Measurements from ENCODE around the gene SEC14L1. TPM values are rescaled to one million over a fixed set of nuclear protein-coding genes. Genes with fewer than 3 reads are reported as not detected.
A peak's percentile ranks its signal among the peaks of the same experiment; 100 is the strongest.

SEC14L1 gene
- total RNA-seq, 1 donor from 2014 or later = 83.5 TPM

GRCh38 chr17:77184474-77184873 is 43.7 kb downstream of the SEC14L1 start:
- Histone ChIP-seq H3K36me3 (ENCODE audit: control insufficient read depth in 3 of 3, insufficient read depth in 3 of 3, low read length in 3 of 3) (no peaks in the 10 kb centered on the region), H3K9ac (ENCODE audit: low read depth in 1 of 3, low read length in 3 of 3) (no peak overlapping the region), H3K4me1 (ENCODE audit: control insufficient read depth in 3 of 3, insufficient read depth in 3 of 3, low read length in 3 of 3) (peaks cover 65 to 77% (median 65%) of the 10 kb centered on the region in 3 donors), H3K4me3 (ENCODE audit: low read length in 3 of 3) (no peak overlapping the region), H3K27ac (ENCODE audit: low read depth, low read length) (peak overlapping the region; percentile 1), H3K27me3 (ENCODE audit: control insufficient read depth in 3 of 3, insufficient read depth in 3 of 3, low read length in 3 of 3) (no peaks in the 10 kb centered on the region), H3K9me3 (ENCODE audit: control insufficient read depth in 3 of 3, low read length in 3 of 3) (no peaks in the 10 kb centered on the region)

- Histone ChIP-seq H3K36me3 (ENCODE audit: control insufficient read depth in 3 of 3, insufficient read depth in 3 of 3, low read length in 3 of 3) (no peaks in the 10 kb centered on the region), H3K9me3 (ENCODE audit: control insufficient read depth in 3 of 3, low read length in 3 of 3) (no peaks in the 10 kb centered on the region), H3K9ac (ENCODE audit: low read depth in 1 of 3, low read length in 3 of 3) (no peak overlapping the region), H3K27ac (ENCODE audit: low read depth, low read length) (peak overlapping the region; percentile 1), H3K27me3 (ENCODE audit: control insufficient read depth in 3 of 3, insufficient read depth in 3 of 3, low read length in 3 of 3) (no peaks in the 10 kb centered on the region), H3K4me3 (ENCODE audit: low read length in 3 of 3) (no peak overlapping the region), H3K4me1 (ENCODE audit: control insufficient read depth in 3 of 3, insufficient read depth in 3 of 3, low read length in 3 of 3) (peaks cover 65 to 77% (median 65%) of the 10 kb centered on the region in 3 donors)
These were observed 44.4 kb downstream of the SEC14L1 start for GRCh38 chr17:77185137-77185536.

DNA sequence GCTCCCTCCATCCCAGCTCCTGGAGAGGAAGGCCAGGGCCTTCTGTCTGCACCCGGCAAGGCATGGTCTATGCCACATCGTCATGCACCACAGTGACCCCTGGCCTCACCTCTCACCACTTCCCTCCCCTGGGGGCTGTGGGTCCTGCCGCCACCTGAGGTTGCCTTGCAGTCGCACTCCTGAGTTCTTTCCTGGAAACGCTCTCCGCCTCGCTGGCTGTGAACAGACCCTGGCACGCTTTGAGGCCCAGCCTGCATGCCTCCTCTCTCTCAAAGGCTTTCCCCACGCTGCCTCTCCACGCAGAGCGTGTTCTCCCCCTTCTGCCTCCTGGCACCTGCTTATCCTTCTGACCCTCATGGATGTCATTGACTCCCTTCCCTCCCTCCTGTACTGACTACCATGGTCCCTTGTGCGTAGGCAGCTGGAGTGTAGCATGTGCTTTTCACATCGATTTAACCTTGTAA is 45.4 kb downstream of the SEC14L1 start:
- H3K4me1 ChIP-seq (ENCODE audit: control insufficient read depth in 3 of 3, insufficient read depth in 3 of 3, low read length in 3 of 3) = peaks cover 55 to 67% (median 57%) of the 10 kb centered on the region in 3 donors
- H3K9ac ChIP-seq (ENCODE audit: low read depth in 1 of 3, low read length in 3 of 3) = peak overlapping the region; percentile 47 to 63 (median 48)
- H3K27ac ChIP-seq (ENCODE audit: low read depth, low read length) = peak overlapping the region; percentile 59
- peak overlapping the region; percentile 30 to 47 (median 33) for H3K4me3 ChIP-seq (ENCODE audit: low read length in 3 of 3)
- no peaks in the 10 kb centered on the region for H3K9me3 ChIP-seq (ENCODE audit: control insufficient read depth in 3 of 3, low read length in 3 of 3)
- peaks cover 0 to 4% (median 3%) of the 10 kb centered on the region in 3 donors for H3K36me3 ChIP-seq (ENCODE audit: control insufficient read depth in 3 of 3, insufficient read depth in 3 of 3, low read length in 3 of 3)
- no peaks in the 10 kb centered on the region for H3K27me3 ChIP-seq (ENCODE audit: control insufficient read depth in 3 of 3, insufficient read depth in 3 of 3, low read length in 3 of 3)

- peaks cover 37 to 47% (median 41%) of the 10 kb centered on the region in 3 donors for H3K4me1 ChIP-seq (ENCODE audit: control insufficient read depth in 3 of 3, insufficient read depth in 3 of 3, low read length in 3 of 3)
- H3K9ac ChIP-seq (ENCODE audit: low read depth in 1 of 3, low read length in 3 of 3) = peak overlapping the region in 1 of 3 donors; percentile 10
- H3K4me3 ChIP-seq (ENCODE audit: low read length in 3 of 3) = no peak overlapping the region
- no peak overlapping the region for H3K27ac ChIP-seq (ENCODE audit: low read depth, low read length)
- H3K9me3 ChIP-seq (ENCODE audit: control insufficient read depth in 3 of 3, low read length in 3 of 3) = no peaks in the 10 kb centered on the region
- H3K27me3 ChIP-seq (ENCODE audit: control insufficient read depth in 3 of 3, insufficient read depth in 3 of 3, low read length in 3 of 3) = no peaks in the 10 kb centered on the region
- H3K36me3 ChIP-seq (ENCODE audit: control insufficient read depth in 3 of 3, insufficient read depth in 3 of 3, low read length in 3 of 3) = peaks cover 9 to 18% (median 15%) of the 10 kb centered on the region in 3 donors
These were observed 47.6 kb downstream of the SEC14L1 start for GRCh38 chr17:77188084-77189066.

DNA sequence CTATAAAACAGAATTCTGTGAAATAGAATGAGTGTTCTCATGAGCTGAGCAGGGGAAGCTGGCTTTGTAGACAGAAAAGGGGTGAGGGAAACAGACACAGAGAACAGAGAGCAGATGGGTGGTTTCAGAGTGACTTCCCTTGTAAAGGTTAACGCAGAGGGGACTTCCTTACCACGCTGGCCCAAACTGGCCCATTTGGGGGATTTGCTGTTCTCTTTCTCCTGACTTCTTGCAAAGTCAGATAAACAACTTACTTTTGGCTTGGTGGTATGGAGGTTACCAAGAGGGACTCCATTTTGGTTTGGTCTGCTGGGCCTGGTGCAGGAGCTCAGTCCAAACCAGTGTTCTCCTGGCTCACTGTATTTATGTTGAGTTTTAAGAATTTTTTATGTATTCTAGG is 48.4 kb downstream of the SEC14L1 start:
- no peaks in the 10 kb centered on the region for H3K9me3 ChIP-seq (ENCODE audit: control insufficient read depth in 3 of 3, low read length in 3 of 3)
- H3K9ac ChIP-seq (ENCODE audit: low read depth in 1 of 3, low read length in 3 of 3) = no peak overlapping the region
- no peaks in the 10 kb centered on the region for H3K27me3 ChIP-seq (ENCODE audit: control insufficient read depth in 3 of 3, insufficient read depth in 3 of 3, low read length in 3 of 3)
- H3K27ac ChIP-seq (ENCODE audit: low read depth, low read length) = no peak overlapping the region
- no peak overlapping the region for H3K4me3 ChIP-seq (ENCODE audit: low read length in 3 of 3)
- H3K36me3 ChIP-seq (ENCODE audit: control insufficient read depth in 3 of 3, insufficient read depth in 3 of 3, low read length in 3 of 3) = peaks cover 16 to 23% (median 20%) of the 10 kb centered on the region in 3 donors
- peaks cover 30 to 40% (median 33%) of the 10 kb centered on the region in 3 donors for H3K4me1 ChIP-seq (ENCODE audit: control insufficient read depth in 3 of 3, insufficient read depth in 3 of 3, low read length in 3 of 3)

- Histone ChIP-seq H3K36me3 (ENCODE audit: control insufficient read depth in 3 of 3, insufficient read depth in 3 of 3, low read length in 3 of 3) (peaks cover 28 to 32% (median 30%) of the 10 kb centered on the region in 3 donors), H3K27me3 (ENCODE audit: control insufficient read depth in 3 of 3, insufficient read depth in 3 of 3, low read length in 3 of 3) (no peaks in the 10 kb centered on the region)
These were observed 49.8 kb downstream of the SEC14L1 start for GRCh38 chr17:77190576-77190975.

GRCh38 chr17:77191244-77191643 is 50.5 kb downstream of the SEC14L1 start:
- Histone ChIP-seq H3K36me3 (ENCODE audit: control insufficient read depth in 3 of 3, insufficient read depth in 3 of 3, low read length in 3 of 3) (peaks cover 35 to 38% (median 37%) of the 10 kb centered on the region in 3 donors), H3K4me3 (ENCODE audit: low read length in 3 of 3) (no peak overlapping the region), H3K9me3 (ENCODE audit: control insufficient read depth in 3 of 3, low read length in 3 of 3) (no peaks in the 10 kb centered on the region), H3K4me1 (ENCODE audit: control insufficient read depth in 3 of 3, insufficient read depth in 3 of 3, low read length in 3 of 3) (peaks cover 9 to 19% (median 12%) of the 10 kb centered on the region in 3 donors), H3K27me3 (ENCODE audit: control insufficient read depth in 3 of 3, insufficient read depth in 3 of 3, low read length in 3 of 3) (no peaks in the 10 kb centered on the region), H3K27ac (ENCODE audit: low read depth, low read length) (no peak overlapping the region), H3K9ac (ENCODE audit: low read depth in 1 of 3, low read length in 3 of 3) (no peak overlapping the region)

More at GRCh38 chr17:77190576-77190975, 49.8 kb downstream of the SEC14L1 start:
- no peak overlapping the region for H3K27ac ChIP-seq (ENCODE audit: low read depth, low read length)
- H3K9me3 ChIP-seq (ENCODE audit: control insufficient read depth in 3 of 3, low read length in 3 of 3) = no peaks in the 10 kb centered on the region
- H3K9ac ChIP-seq (ENCODE audit: low read depth in 1 of 3, low read length in 3 of 3) = no peak overlapping the region
- peaks cover 16 to 25% (median 19%) of the 10 kb centered on the region in 3 donors for H3K4me1 ChIP-seq (ENCODE audit: control insufficient read depth in 3 of 3, insufficient read depth in 3 of 3, low read length in 3 of 3)
- no peak overlapping the region for H3K4me3 ChIP-seq (ENCODE audit: low read length in 3 of 3)

- Histone ChIP-seq H3K27me3 (ENCODE audit: control insufficient read depth in 3 of 3, insufficient read depth in 3 of 3, low read length in 3 of 3) (no peaks in the 10 kb centered on the region), H3K4me3 (ENCODE audit: low read length in 3 of 3) (no peak overlapping the region), H3K27ac (ENCODE audit: low read depth, low read length) (no peak overlapping the region), H3K36me3 (ENCODE audit: control insufficient read depth in 3 of 3, insufficient read depth in 3 of 3, low read length in 3 of 3) (peaks cover 47 to 58% (median 49%) of the 10 kb centered on the region in 3 donors), H3K4me1 (ENCODE audit: control insufficient read depth in 3 of 3, insufficient read depth in 3 of 3, low read length in 3 of 3) (peaks cover 0 to 3% (median 2%) of the 10 kb centered on the region in 3 donors), H3K9ac (ENCODE audit: low read depth in 1 of 3, low read length in 3 of 3) (no peak overlapping the region), H3K9me3 (ENCODE audit: control insufficient read depth in 3 of 3, low read length in 3 of 3) (no peaks in the 10 kb centered on the region)
These were observed 52.9 kb downstream of the SEC14L1 start for GRCh38 chr17:77193653-77194052.

- peaks cover 49 to 60% (median 51%) of the 10 kb centered on the region in 3 donors for H3K36me3 ChIP-seq (ENCODE audit: control insufficient read depth in 3 of 3, insufficient read depth in 3 of 3, low read length in 3 of 3)
These were observed 53.4 kb downstream of the SEC14L1 start for GRCh38 chr17:77194179-77194578.

DNA sequence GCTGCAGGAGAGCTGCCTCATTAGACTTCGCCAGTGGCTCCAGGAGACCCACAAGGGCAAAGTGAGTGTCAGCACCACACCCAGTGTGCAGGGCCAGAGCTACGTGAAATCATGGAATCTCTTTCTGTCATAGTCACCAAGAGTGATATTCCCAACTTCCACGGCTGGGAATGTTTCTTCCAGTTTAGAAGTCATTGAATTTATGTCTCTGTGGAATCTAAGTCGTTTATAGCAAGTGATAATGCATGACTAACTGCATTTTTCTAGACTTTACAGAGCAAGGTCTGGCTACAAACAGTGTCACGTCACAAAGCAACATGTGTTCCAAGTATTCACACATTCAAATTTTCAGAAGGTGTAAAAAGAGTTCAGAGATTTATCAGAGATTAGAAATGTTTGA is 55.5 kb downstream of the SEC14L1 start:
- no peaks in the 10 kb centered on the region for H3K9me3 ChIP-seq (ENCODE audit: control insufficient read depth in 3 of 3, low read length in 3 of 3)
- no peak overlapping the region for H3K9ac ChIP-seq (ENCODE audit: low read depth in 1 of 3, low read length in 3 of 3)
- H3K27ac ChIP-seq (ENCODE audit: low read depth, low read length) = no peak overlapping the region
- no peak overlapping the region for H3K4me3 ChIP-seq (ENCODE audit: low read length in 3 of 3)
- H3K27me3 ChIP-seq (ENCODE audit: control insufficient read depth in 3 of 3, insufficient read depth in 3 of 3, low read length in 3 of 3) = no peaks in the 10 kb centered on the region
- H3K4me1 ChIP-seq (ENCODE audit: control insufficient read depth in 3 of 3, insufficient read depth in 3 of 3, low read length in 3 of 3) = peaks cover 0 to 3% (median 0%) of the 10 kb centered on the region in 3 donors
- peaks cover 59 to 74% (median 68%) of the 10 kb centered on the region in 3 donors for H3K36me3 ChIP-seq (ENCODE audit: control insufficient read depth in 3 of 3, insufficient read depth in 3 of 3, low read length in 3 of 3)

More at GRCh38 chr17:77194179-77194578, 53.4 kb downstream of the SEC14L1 start:
- Histone ChIP-seq H3K9ac (ENCODE audit: low read depth in 1 of 3, low read length in 3 of 3) (no peak overlapping the region), H3K27me3 (ENCODE audit: control insufficient read depth in 3 of 3, insufficient read depth in 3 of 3, low read length in 3 of 3) (no peaks in the 10 kb centered on the region), H3K27ac (ENCODE audit: low read depth, low read length) (no peak overlapping the region), H3K9me3 (ENCODE audit: control insufficient read depth in 3 of 3, low read length in 3 of 3) (no peaks in the 10 kb centered on the region), H3K4me1 (ENCODE audit: control insufficient read depth in 3 of 3, insufficient read depth in 3 of 3, low read length in 3 of 3) (peaks cover 0 to under 1% (median 0%) of the 10 kb centered on the region in 3 donors), H3K4me3 (ENCODE audit: low read length in 3 of 3) (no peak overlapping the region)
